Neural progenitor cell (in vitro differentiated cells): ENCODE results near the gene TSPAN3.

Source experiments
- CTCF ChIP-seq: fragments of 200-600 bp; sonication (generic); IDR thresholded peaks from 2 replicates; pipeline ENCODE4 v1.5.1; 2017; ENCODE audit warnings: antibody characterized with exemption, mild to moderate bottlenecking
- EZH2 ChIP-seq: fragments of 200-600 bp; sonication (generic); IDR thresholded peaks from 2 replicates; pipeline ENCODE4 v1.6.1; 2017; ENCODE audit warnings: antibody characterized with exemption, mild to moderate bottlenecking, moderate library complexity
- EZH2phosphoT487 ChIP-seq: fragments of 200-600 bp; sonication (generic); IDR thresholded peaks from 2 replicates; pipeline ENCODE4 v1.6.1; 2017; ENCODE audit warnings: antibody characterized with exemption

GRCh38 chr15:77025941-77026411, 44.9 kb downstream of the TSPAN3 start:
- TF ChIP-seq CTCF (no peak), EZH2phosphoT487 (no peak), EZH2 (no peak)
